ENCODE data around the gene IL10RB.

DNA sequence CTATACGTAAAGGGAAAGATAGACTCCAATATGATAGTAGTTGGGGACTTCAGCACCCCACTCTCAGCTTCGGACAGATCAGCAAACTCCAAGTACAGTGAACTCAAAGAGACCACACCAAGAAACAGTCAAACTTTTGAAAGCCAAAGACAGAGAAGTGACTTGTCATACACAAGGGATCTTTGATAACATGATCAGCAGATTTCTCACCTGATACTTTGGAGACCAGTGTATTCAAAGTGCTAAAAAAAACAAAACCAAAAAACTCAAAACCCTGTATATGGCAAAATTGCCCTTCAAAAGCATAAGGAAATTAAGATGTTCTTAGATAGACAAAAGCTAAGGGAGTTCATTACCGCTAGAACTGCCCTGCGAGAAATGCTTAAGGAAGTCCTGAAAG is 68.0 kb downstream of the IL10RB start:
- TF ChIP-seq, protein P1, sequence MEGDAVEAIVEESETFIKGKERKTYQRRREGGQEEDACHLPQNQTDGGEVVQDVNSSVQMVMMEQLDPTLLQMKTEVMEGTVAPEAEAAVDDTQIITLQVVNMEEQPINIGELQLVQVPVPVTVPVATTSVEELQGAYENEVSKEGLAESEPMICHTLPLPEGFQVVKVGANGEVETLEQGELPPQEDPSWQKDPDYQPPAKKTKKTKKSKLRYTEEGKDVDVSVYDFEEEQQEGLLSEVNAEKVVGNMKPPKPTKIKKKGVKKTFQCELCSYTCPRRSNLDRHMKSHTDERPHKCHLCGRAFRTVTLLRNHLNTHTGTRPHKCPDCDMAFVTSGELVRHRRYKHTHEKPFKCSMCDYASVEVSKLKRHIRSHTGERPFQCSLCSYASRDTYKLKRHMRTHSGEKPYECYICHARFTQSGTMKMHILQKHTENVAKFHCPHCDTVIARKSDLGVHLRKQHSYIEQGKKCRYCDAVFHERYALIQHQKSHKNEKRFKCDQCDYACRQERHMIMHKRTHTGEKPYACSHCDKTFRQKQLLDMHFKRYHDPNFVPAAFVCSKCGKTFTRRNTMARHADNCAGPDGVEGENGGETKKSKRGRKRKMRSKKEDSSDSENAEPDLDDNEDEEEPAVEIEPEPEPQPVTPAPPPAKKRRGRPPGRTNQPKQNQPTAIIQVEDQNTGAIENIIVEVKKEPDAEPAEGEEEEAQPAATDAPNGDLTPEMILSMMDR (IDR thresholded peaks at IDR 0.05): no peak
- TF ChIP-seq EZH2 (IDR thresholded peaks at IDR 0.05; ENCODE audit: borderline replicate concordance, insufficient read depth, low read depth, low read length, poor library complexity, severe bottlenecking): no peak
